GM12878 (cell line): Measurements from ENCODE around the gene BCAT1. TPM values are rescaled to one million over a fixed set of nuclear protein-coding genes. Genes with fewer than 3 reads are reported as not detected.

Experiments used
- BMI1 ChIP-seq: fragments of 450-650 bp; IDR thresholded peaks from 2 replicates; pipeline ENCODE4 v1.6.1; 2016; ENCODE audit warnings: mild to moderate bottlenecking, moderate library complexity, borderline replicate concordance
- CHD1 ChIP-seq: IDR thresholded peaks from 2 replicates; pipeline ENCODE4 v1.6.1; 2012; ENCODE audit warnings: low read depth, low read length, improper control_type of control experiment
- CUX1 ChIP-seq: IDR thresholded peaks from 2 replicates; pipeline ENCODE4 v1.6.1; 2012; ENCODE audit warnings: improper control_type of control experiment, low read depth, low read length; ENCODE audit not compliant: insufficient replicate concordance
- EP300 ChIP-seq, 2 experiments: fragments of 150-350 bp in 1 of 2; IDR thresholded peaks; 2 replicates each; pipeline ENCODE4 v1.6.1; 2011 to 2012; ENCODE audit warnings: low read depth in 2 of 2, low read length in 2 of 2, borderline replicate concordance in 1 of 2, improper control_type of control experiment in 1 of 2, inconsistent platforms in 1 of 2; ENCODE audit not compliant: control insufficient read depth in 1 of 2
- GABPA ChIP-seq: IDR thresholded peaks from 2 replicates; pipeline ENCODE4 v1.6.1; 2014; ENCODE audit warnings: antibody characterized with exemption, low read depth, mild to moderate bottlenecking, inconsistent platforms
- GATAD2B ChIP-seq: fragments of 450-650 bp; conservative IDR thresholded peaks from 2 replicates; pipeline ENCODE4 v1.6.1; 2017; ENCODE audit warnings: low read depth, mild to moderate bottlenecking, moderate library complexity
- HCFC1 ChIP-seq: fragments of 150-350 bp; IDR thresholded peaks from 2 replicates; pipeline ENCODE4 v1.6.1; 2014; ENCODE audit warnings: low read length
- KDM1A ChIP-seq: fragments of 200-600 bp; sonication (generic); IDR thresholded peaks from 2 replicates; pipeline ENCODE4 v1.6.1; 2016; ENCODE audit warnings: borderline replicate concordance
- LARP7 ChIP-seq: fragments of 450-650 bp; IDR thresholded peaks from 2 replicates; pipeline ENCODE4 v1.6.1; 2017; ENCODE audit warnings: mild to moderate bottlenecking
- NBN ChIP-seq: fragments of 450-650 bp; IDR thresholded peaks from 2 replicates; pipeline ENCODE4 v1.6.1; 2016
- PAX8 ChIP-seq: fragments of 450-650 bp; IDR thresholded peaks from 2 replicates; pipeline ENCODE4 v1.6.1; 2017; ENCODE audit warnings: mild to moderate bottlenecking, moderate library complexity
- RAD21 ChIP-seq: IDR thresholded peaks from 2 replicates; pipeline ENCODE4 v1.6.1; 2011; ENCODE audit warnings: mild to moderate bottlenecking, low read depth, low read length, moderate library complexity; ENCODE audit not compliant: insufficient read depth
- RELA ChIP-seq: fragments of 450-650 bp; IDR thresholded peaks from 2 replicates; pipeline ENCODE4 v1.8.0; 2014; ENCODE audit warnings: borderline replicate concordance; ENCODE audit not compliant: partially characterized antibody
- SP1 ChIP-seq: IDR thresholded peaks from one replicate; pipeline ENCODE4 v1.6.1; 2011; ENCODE audit warnings: low read depth, low read length
- TCF7 ChIP-seq: IDR thresholded peaks from 2 replicates; pipeline ENCODE4 v1.6.1; 2014; ENCODE audit warnings: antibody characterized with exemption, borderline replicate concordance
- YBX1 ChIP-seq: fragments of 450-650 bp; IDR thresholded peaks from 2 replicates; pipeline ENCODE4 v1.6.1; 2016; ENCODE audit warnings: antibody characterized with exemption
- ZNF592 ChIP-seq: fragments of 450-650 bp; IDR thresholded peaks from 2 replicates; pipeline ENCODE4 v1.6.1; 2017; ENCODE audit warnings: mild to moderate bottlenecking, moderate library complexity
- ZSCAN29 ChIP-seq: fragments of 450-650 bp; IDR thresholded peaks from 2 replicates; pipeline ENCODE4 v1.6.1; 2017; ENCODE audit warnings: mild to moderate bottlenecking, moderate library complexity
- polyA plus RNA-seq, 11 experiments: library from polyadenylated mRNA; depleted of rRNA in 4 of 11; unstranded in 6 of 11; stranded (reverse) in 5 of 11; fragments of >200 nt; fragmentation: Nextera tagmentation in 4 of 11; fragmentation: Illumina TruSeq in 1 of 11; extraction: Ambion mirVana in 4 of 11; extraction: Trizol in 1 of 11; gene quantifications; 1 replicate in 1 of 11; 2 replicates in 10 of 11; pipeline versions ENCODE4 v1.2.1 to v1.2.3, GENCODE V29; 2011 to 2016; ENCODE audit warnings: inconsistent platforms in 2 of 11, missing spikeins in 2 of 11, low read depth in 1 of 11
- total RNA-seq, 4 experiments: library from RNA; depleted of rRNA in 3 of 4; stranded (reverse); fragments of >200 nt in 3 of 4; fragmentation: Illumina TruSeq in 1 of 4; extraction: Trizol in 1 of 4; gene quantifications; 2 replicates each; pipeline versions ENCODE4 v1.2.1 to v1.2.3, GENCODE V29; 2013 to 2021
- TF ChIP-seq, protein P1 (sequence below): fragments of 450-650 bp; IDR thresholded peaks from 2 replicates; pipeline ENCODE4 v1.6.1; 2017; ENCODE audit warnings: borderline replicate concordance

The BCAT1 gene
- total and polyA plus RNA-seq, 10 of the 15 experiments (the other 5 are each of a cell fraction or from before 2014, with no cell fraction given): 26.2 to 187 (median 81.9) TPM

DNA sequence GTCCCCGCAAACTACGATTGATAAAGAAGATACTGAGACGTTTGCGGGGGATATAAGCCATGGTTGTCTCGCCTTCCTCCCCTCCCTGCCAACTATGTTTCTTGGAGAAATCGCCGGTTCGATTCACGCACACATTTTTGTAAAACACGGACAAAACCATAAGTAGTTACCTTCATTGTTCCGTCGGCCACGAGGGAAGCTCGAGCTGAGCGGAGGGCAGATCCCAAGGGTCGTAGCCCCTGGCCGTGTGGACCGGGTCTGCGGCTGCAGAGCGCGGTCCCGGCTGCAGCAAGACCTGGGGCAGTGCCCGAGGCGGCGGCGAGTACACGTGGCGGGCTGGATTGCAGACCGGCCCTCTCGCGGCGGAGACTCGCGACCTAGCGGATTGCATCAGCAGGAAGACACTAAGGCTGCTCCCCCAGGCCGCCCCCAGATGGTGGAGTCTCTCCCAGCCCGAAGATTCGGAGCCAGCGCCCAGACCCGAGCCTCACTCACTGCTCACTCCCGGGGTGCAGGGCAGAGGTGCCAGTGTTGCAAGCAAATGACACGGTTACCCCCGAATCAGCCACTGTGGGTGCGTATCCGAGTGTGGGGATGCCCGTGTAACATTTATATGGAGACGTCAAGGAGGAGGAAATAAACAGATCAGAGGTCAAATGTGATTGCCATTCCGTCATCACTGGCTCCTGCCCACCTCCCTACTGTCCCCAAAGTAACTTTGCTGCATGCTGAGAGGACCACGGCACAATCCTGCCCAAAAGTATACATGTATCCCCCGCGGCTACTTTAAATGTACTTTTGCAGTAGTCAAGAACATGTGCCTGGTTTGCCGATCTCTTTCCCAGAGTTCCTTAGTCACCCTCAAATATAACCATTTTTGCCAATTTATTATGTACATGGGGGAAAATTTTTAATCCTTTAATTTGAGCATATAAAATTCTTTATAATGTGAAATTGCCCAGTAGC lies at the start of gene BCAT1 (continued):
- TF ChIP-seq CUX1 (peak; percentile 24), SP1 (no peak), YBX1 (no peak), TCF7 (no peak), PAX8 (no peak), HCFC1 (no peak), ZNF592 (no peak), NBN (0 out of 2 replicates have a peak, but pooled peaks have one; percentile 17), RAD21 (no peak), KDM1A (no peak), CHD1 (peak; percentile 84; the same call in 1 of the 2 replicates), GATAD2B (peak; percentile 73; the same call in 1 of the 2 replicates), EP300 (IDR thresholded peaks at IDR 0.05; ENCODE audit: borderline replicate concordance in 1 of 2, control insufficient read depth in 1 of 2, low read depth in 2 of 2, low read length in 2 of 2) (no peak), LARP7 (0 out of 2 replicates have a peak, but pooled peaks have one; percentile 50), GABPA (no peak), BMI1 (no peak), RELA (no peak), ZSCAN29 (0 out of 2 replicates have a peak, but pooled peaks have one; percentile 4)
- TF ChIP-seq, protein P1, sequence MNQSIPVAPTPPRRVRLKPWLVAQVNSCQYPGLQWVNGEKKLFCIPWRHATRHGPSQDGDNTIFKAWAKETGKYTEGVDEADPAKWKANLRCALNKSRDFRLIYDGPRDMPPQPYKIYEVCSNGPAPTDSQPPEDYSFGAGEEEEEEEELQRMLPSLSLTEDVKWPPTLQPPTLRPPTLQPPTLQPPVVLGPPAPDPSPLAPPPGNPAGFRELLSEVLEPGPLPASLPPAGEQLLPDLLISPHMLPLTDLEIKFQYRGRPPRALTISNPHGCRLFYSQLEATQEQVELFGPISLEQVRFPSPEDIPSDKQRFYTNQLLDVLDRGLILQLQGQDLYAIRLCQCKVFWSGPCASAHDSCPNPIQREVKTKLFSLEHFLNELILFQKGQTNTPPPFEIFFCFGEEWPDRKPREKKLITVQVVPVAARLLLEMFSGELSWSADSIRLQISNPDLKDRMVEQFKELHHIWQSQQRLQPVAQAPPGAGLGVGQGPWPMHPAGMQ: no peak
